GM18505 (cell line): ENCODE results near the gene TKT.

Experiments
- ATAC-seq: cut with Tn5 transposase; IDR thresholded peaks from one replicate; pipeline ENCODE4 v1.9.1; 2021; ENCODE audit not compliant: unreplicated experiment
- POLR2A ChIP-seq: IDR thresholded peaks from 4 replicates; pipeline ENCODE4 v1.6.1; 2011; ENCODE audit warnings: borderline replicate concordance; ENCODE audit not compliant: insufficient read depth, insufficient read length; ENCODE audit errors: extremely low read depth

TKT gene

GRCh38 chr3:53230789-53231188, 25.0 kb downstream of the TKT start:
- ATAC-seq = no peak
- no peak for TF ChIP-seq POLR2A

- no peak for ATAC-seq
Observed at GRCh38 chr3:53230041-53230621, 25.7 kb downstream of the TKT start.

GRCh38 chr3:53229606-53230005, 26.2 kb downstream of the TKT start:
- no peak for ATAC-seq
- TF ChIP-seq POLR2A = no peak

More at GRCh38 chr3:53230041-53230621, 25.7 kb downstream of the TKT start:
- TF ChIP-seq POLR2A = no peak

- no peak for TF ChIP-seq POLR2A
- no peak for ATAC-seq
Observed at GRCh38 chr3:53229171-53229570, 26.7 kb downstream of the TKT start.

GRCh38 chr3:53227993-53228885, 27.6 kb downstream of the TKT start:
- TF ChIP-seq POLR2A = no peak
- ATAC-seq = no peak

GRCh38 chr3:53226841-53227407, 28.9 kb downstream of the TKT start:
- no peak for ATAC-seq
- TF ChIP-seq POLR2A = no peak

- TF ChIP-seq POLR2A = no peak
- ATAC-seq = no peak
Observed at GRCh38 chr3:53226142-53226840, 29.5 kb downstream of the TKT start.

GRCh38 chr3:53225651-53226050, 30.2 kb downstream of the TKT start:
- no peak for ATAC-seq
- no peak for TF ChIP-seq POLR2A

- no peak for ATAC-seq
- no peak for TF ChIP-seq POLR2A
Observed at GRCh38 chr3:53225181-53225580, 30.6 kb downstream of the TKT start.

- TF ChIP-seq POLR2A = no peak
Observed at GRCh38 chr3:53224536-53224935, 31.3 kb downstream of the TKT start.

GRCh38 chr3:53224026-53224425, 31.8 kb downstream of the TKT start:
- no peak for ATAC-seq
- TF ChIP-seq POLR2A = no peak

More at GRCh38 chr3:53224536-53224935, 31.3 kb downstream of the TKT start:
- ATAC-seq = no peak

GRCh38 chr3:53223541-53223966, 32.3 kb downstream of the TKT start:
- no peak for ATAC-seq
- no peak for TF ChIP-seq POLR2A

- TF ChIP-seq POLR2A = no peak
Observed at GRCh38 chr3:53223025-53223424, 32.8 kb downstream of the TKT start.

More at GRCh38 chr3:53223025-53223424, 32.8 kb downstream of the TKT start:
- ATAC-seq = no peak
